Kidney epithelial cell (primary cell): ENCODE measurements around the gene MAP3K4. TPM values are rescaled to one million over a fixed set of nuclear protein-coding genes. Genes with fewer than 3 reads are reported as not detected.

Source experiments
- DNase-seq: peaks from one replicate; pipeline ENCODE4 v3.0.0-alpha.2; 2010; ENCODE audit warnings: low read depth
- H3K27me3 ChIP-seq: 2 replicates; pipeline ENCODE4 v1.6.0; 2011; ENCODE audit warnings: low read length; ENCODE audit not compliant: control insufficient read depth, insufficient read depth
- H3K36me3 ChIP-seq: 2 replicates; pipeline ENCODE4 v1.5.1; 2011; ENCODE audit warnings: low read length; ENCODE audit not compliant: control insufficient read depth, insufficient read depth
- H3K4me3 ChIP-seq: 2 replicates; pipeline ENCODE4 v1.5.1; 2011; ENCODE audit warnings: low read depth, mild to moderate bottlenecking, control low read depth, low read length
- total RNA-seq: library from RNA; depleted of rRNA; stranded (reverse); fragments of >200 nt; gene quantifications from 2 replicates; pipeline ENCODE4 v1.2.3, GENCODE V29; 2015
- TF ChIP-seq, protein P1 (sequence below): IDR thresholded peaks from 2 replicates; pipeline ENCODE4 v1.5.1; 2011; ENCODE audit warnings: mild to moderate bottlenecking, moderate library complexity, low read length, control low read depth, inconsistent platforms; ENCODE audit not compliant: insufficient read depth, poor library complexity, severe bottlenecking

Gene MAP3K4
- total RNA-seq, 1 donor from 2014 or later: 22.5 TPM

DNA sequence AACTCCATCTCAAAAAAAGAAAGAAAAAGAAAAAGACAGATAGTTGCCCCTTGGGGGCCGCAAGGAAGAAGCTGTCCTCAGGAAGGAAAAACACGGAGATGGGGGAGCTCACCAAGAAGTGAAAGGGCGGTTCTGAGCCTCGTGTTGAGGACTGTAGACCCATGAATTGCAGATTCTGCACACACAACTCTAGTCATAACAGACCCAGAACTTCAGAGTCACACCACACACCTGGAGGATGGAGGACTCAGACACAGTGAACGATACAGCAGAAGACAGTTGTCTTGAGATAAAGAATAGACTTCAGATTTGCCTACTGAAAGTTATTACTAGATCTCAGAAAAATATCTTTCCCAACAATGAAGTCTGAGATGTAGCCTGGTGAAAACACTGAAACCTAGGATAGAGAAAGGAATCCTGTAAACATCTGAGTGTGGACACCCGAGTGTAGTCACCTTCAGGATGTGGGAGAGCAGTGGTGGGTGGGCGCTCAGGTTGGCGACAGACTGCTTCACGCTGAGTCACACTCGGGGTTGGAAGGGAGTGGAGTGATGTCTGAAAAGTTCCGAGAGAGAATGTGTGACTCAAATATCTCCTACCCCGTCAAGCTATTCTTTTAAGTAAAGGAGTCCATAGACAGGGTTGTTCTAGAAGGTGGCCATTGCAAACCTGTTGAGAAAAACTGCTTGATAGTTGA, 88.1 kb downstream of the MAP3K4 start:
- peak; percentile 67 for DNase-seq
- Histone ChIP-seq H3K4me3 (no peak overlapping the region), H3K27me3 (no peaks in the 10 kb centered on the region), H3K36me3 (peaks cover 5% of the 10 kb centered on the region)
- TF ChIP-seq, protein P1, sequence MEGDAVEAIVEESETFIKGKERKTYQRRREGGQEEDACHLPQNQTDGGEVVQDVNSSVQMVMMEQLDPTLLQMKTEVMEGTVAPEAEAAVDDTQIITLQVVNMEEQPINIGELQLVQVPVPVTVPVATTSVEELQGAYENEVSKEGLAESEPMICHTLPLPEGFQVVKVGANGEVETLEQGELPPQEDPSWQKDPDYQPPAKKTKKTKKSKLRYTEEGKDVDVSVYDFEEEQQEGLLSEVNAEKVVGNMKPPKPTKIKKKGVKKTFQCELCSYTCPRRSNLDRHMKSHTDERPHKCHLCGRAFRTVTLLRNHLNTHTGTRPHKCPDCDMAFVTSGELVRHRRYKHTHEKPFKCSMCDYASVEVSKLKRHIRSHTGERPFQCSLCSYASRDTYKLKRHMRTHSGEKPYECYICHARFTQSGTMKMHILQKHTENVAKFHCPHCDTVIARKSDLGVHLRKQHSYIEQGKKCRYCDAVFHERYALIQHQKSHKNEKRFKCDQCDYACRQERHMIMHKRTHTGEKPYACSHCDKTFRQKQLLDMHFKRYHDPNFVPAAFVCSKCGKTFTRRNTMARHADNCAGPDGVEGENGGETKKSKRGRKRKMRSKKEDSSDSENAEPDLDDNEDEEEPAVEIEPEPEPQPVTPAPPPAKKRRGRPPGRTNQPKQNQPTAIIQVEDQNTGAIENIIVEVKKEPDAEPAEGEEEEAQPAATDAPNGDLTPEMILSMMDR: no peak

DNA sequence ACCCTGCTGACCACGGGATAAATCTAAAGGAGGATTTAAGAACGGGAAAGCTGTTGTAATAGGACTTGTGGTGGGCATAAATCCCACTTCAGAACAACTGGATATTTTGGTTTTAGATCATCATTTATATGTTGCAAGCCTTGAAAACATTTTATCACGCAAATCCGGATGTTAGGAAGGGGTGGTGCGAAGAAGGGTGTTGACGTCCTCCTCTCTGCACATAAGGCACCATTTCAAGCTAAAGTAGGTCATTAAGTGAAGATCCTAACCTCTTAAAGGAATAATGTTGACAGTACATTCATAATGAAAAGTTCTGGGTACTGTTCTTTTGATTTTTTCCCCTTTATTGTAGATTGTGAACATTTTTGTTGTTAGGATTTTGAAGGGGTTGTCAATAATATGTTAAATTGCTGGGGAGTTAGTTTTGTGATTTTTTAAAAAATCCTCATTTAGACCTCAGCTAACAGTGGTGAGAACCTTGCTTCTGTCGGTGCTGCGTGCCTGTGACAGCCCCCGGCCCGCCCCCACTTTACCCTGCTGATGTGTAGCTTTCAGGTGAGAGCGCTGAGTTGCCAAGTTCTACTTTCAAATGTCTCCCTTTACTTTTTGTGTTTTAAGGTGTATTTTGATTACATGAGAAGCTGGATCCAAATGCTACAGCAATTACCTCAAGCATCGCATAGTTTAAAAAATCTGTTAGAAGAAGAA, 88.8 kb downstream of the MAP3K4 start:
- TF ChIP-seq, protein P1: no peak
- peaks cover 5% of the 10 kb centered on the region for H3K36me3 ChIP-seq

DNA sequence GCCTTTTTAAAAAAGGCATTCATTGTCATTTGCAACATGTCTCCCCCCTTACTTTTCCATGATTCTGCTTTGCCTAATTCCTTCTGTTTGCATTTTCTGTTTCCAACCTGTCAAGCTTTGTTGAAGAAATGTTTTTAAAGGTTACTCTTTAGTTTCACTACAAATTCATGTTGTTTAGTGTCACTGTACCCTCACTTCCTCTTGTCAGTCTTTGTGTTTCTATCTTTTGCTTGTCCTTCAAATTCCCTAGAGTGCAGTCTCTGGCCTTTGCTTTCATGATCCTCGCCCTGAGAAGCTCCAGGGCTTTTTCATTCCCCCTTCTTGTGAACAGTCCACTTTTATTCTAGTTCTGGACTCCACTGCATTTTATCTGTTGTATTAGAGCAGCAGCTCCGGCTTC, 90.6 kb downstream of the MAP3K4 start:
- Histone ChIP-seq H3K4me3 (no peak overlapping the region), H3K36me3 (peaks cover 5% of the 10 kb centered on the region), H3K27me3 (no peaks in the 10 kb centered on the region)
- no peak for DNase-seq
- TF ChIP-seq, protein P1: no peak

More for the DNA sequence above, 88.8 kb downstream of the MAP3K4 start:
- DNase-seq: no peak
- Histone ChIP-seq H3K27me3 (no peaks in the 10 kb centered on the region), H3K4me3 (no peak overlapping the region)

DNA sequence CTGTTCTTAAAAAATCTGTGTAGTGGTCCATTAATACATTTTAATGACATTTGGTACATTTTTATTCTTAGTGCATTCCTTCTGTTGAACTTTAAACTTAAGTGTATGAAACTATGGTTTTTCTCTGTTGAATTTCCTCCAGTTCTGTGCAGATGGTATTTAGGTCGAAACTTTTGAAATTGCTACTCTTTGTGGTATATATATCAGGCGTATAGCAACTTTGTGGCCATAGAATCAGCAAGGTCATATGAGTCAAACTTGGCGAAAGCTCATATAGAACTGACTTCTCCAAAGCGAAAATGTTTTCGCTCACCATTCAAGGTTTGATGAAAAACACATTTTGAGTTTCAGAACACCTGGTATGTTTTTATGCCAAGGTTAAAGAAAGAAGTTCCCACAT, 93.7 kb downstream of the MAP3K4 start:
- DNase-seq: no peak
- no peak overlapping the region for H3K4me3 ChIP-seq
- TF ChIP-seq, protein P1: no peak
- H3K27me3 ChIP-seq: no peaks in the 10 kb centered on the region
- H3K36me3 ChIP-seq: peaks cover 5% of the 10 kb centered on the region

DNA sequence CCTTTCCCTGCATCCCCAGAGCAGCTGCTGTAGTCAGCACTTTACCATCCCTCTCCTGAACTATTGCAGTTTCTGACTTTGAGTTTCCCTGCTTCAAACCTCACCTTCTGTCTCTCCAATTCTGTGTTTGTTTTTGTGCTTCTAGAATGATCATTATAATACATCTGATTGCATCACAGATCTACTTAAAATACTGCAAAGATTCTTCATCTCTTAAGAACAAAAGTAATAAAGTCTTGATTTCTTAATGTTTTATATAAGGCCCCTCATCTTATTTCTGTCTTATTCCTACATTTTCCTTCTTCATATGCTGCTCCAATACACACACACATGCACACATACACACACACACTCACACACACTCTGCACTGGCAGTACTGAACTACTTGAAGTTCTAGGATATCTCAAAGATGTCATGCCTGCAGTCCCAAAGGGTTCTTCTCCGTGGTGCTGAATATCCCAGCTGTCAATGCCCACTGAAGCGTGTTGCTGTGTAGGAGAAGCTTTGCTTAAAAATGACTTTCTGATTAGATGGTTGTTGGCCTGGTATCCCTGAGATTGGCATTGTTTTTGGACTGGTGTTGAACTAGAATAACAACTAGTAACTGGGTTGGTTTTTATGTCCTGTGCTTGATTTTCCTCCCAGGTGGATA, 97.2 kb downstream of the MAP3K4 start:
- Histone ChIP-seq H3K27me3 (no peaks in the 10 kb centered on the region), H3K4me3 (no peak overlapping the region), H3K36me3 (no peaks in the 10 kb centered on the region)
- TF ChIP-seq, protein P1: no peak
- DNase-seq: no peak
